Right cardiac atrium (tissue), 5 donors: ENCODE data around the gene CCSER1. TPM values are rescaled to one million over a fixed set of nuclear protein-coding genes. Genes with fewer than 3 reads are reported as not detected.
"Not testable (repeated sequence)": the region's sequence is repeated elsewhere in the genome, so short reads cannot be mapped to it uniquely, and the experiment has no call there.

Experiments used
- ATAC-seq, 2 donors: fragments of 200-7000 bp; cut with Tn5 transposase; one replicate each; pipeline versions ENCODE4 v1.8.0 to v1.9.1; 2020; ENCODE audit warnings: moderate library complexity in 2 of 2, mild to moderate bottlenecking in 1 of 2
- DNase-seq, 3 donors: peaks; one replicate each; pipeline ENCODE4 v3.0.0-alpha.2; 2020
- H3K27ac ChIP-seq: one replicate; pipeline ENCODE4 v1.5.1; 2013; ENCODE audit warnings: mild to moderate bottlenecking, low read length, control low read depth, moderate library complexity
- H3K27me3 ChIP-seq: one replicate; pipeline ENCODE4 v1.6.1; 2013; ENCODE audit not compliant: control insufficient read depth, insufficient read depth
- H3K4me1 ChIP-seq: one replicate; pipeline ENCODE4 v1.6.1; 2013; ENCODE audit warnings: low read length; ENCODE audit not compliant: control insufficient read depth, insufficient read depth
- H3K4me3 ChIP-seq: one replicate; pipeline ENCODE4 v1.5.1; 2013; ENCODE audit warnings: low read length, control low read depth
- H3K9me3 ChIP-seq: one replicate; pipeline ENCODE4 v1.6.1; 2013; ENCODE audit warnings: low read length; ENCODE audit not compliant: control insufficient read depth
- WGBS: extraction: QIAGEN DNeasy Blood & Tissue Kit; methylation state at CpG from one replicate; pipeline ENCODE4 v1.1.7; 2013; 5-methylcytosine and 5-hydroxymethylcytosine counted together
- intact Hi-C, 4 donors: fragments of 100-400 bp; cut with DNase I; formaldehyde crosslinking; loops; one replicate each; pipeline versions ENCODE4 v1.11.0 to v1.14.0; 2022 to 2023
- polyA plus RNA-seq: library from polyadenylated mRNA; stranded (reverse); fragments of 200-250 nt; gene quantifications from one replicate; pipeline ENCODE4 v1.2.3, GENCODE V29; 2013
- total RNA-seq, 4 donors: library from RNA; stranded (reverse); fragmentation: NEBNext Ultra II Directional; extraction: Animal tissue kit (Norgen Biotek cat#: 25700); gene quantifications; one replicate each; pipeline ENCODE4 v1.2.1, GENCODE V29; 2021
- donor health status: healthy with polysubstance abuse.
- donor health status: DM: no; HTN: yes; CAD: no.
- donor health status: DM: no; HTN: no; CAD: no.
- donor health status: DM: no; HTN: yes; CAD: no; lungs with severe emphysema.
- donor health status: DM: yes; HTN: yes; CAD: no.

CCSER1 gene
- total and polyA plus RNA-seq, 5 donors, result 2.7 to 12.9 (median 10.4) TPM

DNA sequence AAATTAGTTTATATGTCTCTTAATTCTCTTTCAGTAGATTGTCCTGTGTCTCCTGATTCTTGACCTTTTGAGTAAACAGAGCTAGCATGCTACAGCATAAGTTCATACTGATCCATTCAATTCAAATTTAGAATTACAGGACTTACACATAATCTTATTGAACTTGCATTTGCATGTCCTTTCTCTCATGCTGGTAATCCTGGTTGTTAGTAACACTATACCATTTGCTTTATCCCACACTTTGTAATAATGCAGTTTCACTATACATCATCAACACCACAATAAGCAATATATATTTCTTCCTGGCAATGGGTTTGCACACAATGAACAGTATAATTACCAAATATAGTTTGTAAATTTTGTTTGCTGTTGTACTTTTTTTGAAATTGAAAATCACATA lies 1239.4 kb downstream of the CCSER1 start:
- H3K4me1 ChIP-seq, result no peaks in the 10 kb centered on the region
- no peaks in the 10 kb centered on the region for H3K27me3 ChIP-seq
- no peak overlapping the region for H3K4me3 ChIP-seq
- H3K27ac ChIP-seq, result no peak overlapping the region
- intact Hi-C loops, result no loop called here
- H3K9me3 ChIP-seq, result no peaks in the 10 kb centered on the region
- DNase-seq (no peak), ATAC-seq (no peak)

DNA sequence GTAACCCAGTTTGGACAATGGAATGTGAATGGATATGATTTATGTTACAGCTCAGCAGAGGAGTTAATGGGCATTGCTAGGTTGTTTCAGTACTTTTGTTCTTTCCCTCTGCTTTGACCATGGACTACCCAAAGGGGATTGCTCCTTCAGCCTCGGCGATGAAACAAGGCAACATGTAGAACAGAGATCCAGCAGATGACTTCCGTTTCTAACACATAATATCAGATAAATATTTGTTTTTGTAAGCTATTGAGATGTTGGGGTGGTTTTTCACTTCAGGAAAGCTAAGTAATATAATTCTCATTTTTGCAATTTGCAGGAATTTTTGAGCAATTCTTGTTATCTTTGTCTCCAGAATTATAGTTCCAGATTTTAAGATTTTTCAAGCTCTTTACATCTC lies 1241.9 kb downstream of the CCSER1 start:
- H3K9me3 ChIP-seq, result no peaks in the 10 kb centered on the region
- intact Hi-C loops, result no loop called here
- WGBS, result 83% methylated on average over 3 of the region's 3 CpGs
- no peaks in the 10 kb centered on the region for H3K4me1 ChIP-seq
- DNase-seq (no peak), ATAC-seq (no peak)
- H3K27me3 ChIP-seq, result no peaks in the 10 kb centered on the region
- no peak overlapping the region for H3K27ac ChIP-seq
- H3K4me3 ChIP-seq, result no peak overlapping the region

DNA sequence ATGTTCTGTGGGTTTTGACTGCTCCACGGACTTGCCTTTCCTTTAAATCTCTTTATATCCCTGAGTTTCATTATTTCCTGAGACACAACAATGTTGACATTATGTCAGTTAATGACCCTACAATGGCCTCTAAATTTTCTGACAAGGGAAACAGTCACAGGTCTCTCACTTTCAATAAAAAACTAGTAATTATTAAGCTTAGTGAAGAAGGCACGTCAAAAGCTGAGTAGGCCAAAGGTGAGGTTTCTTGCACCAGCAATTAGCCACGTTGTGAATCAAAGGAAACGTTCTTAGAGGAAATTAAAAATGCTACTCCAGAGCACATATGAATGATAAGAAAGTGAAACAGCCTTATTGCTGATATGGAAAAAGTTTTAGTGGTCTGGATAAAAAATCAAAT lies 1246.4 kb downstream of the CCSER1 start:
- H3K4me1 ChIP-seq, result no peaks in the 10 kb centered on the region
- no peak overlapping the region for H3K27ac ChIP-seq
- WGBS, result 47% methylated on average over 4 of the region's 4 CpGs
- DNase-seq, result no peak
- H3K27me3 ChIP-seq, result no peaks in the 10 kb centered on the region
- ATAC-seq, result no peak
- intact Hi-C loops, result no loop called here
- H3K4me3 ChIP-seq, result no peak overlapping the region
- no peaks in the 10 kb centered on the region for H3K9me3 ChIP-seq

DNA sequence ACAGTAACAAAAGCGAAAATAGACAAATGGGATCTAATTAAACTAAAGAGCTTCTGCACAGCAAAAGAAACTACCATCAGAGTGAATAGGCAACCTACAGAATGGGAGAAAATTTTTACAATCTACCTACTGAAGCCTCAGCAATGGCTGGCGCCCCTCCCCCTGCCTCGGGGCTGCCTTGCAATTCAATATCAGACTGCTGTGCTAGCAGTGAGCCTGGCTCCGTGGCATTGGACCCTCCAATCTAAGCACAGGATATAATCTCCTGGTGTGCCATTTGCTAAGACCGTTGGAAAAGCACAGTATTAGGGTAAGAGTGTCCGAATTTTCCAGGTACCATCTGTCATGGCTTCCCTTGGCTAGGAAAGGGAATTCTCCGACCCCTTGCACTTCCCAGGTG lies 1278.2 kb downstream of the CCSER1 start:
- H3K4me1 ChIP-seq, intact Hi-C loops, H3K27me3 ChIP-seq, H3K9me3 ChIP-seq, ATAC-seq, H3K27ac ChIP-seq, H3K4me3 ChIP-seq: not testable (repeated sequence)
- peak in 1 of 3 donors; percentile 10 for DNase-seq
- WGBS, result 78% methylated on average over 7 of the region's 7 CpGs

DNA sequence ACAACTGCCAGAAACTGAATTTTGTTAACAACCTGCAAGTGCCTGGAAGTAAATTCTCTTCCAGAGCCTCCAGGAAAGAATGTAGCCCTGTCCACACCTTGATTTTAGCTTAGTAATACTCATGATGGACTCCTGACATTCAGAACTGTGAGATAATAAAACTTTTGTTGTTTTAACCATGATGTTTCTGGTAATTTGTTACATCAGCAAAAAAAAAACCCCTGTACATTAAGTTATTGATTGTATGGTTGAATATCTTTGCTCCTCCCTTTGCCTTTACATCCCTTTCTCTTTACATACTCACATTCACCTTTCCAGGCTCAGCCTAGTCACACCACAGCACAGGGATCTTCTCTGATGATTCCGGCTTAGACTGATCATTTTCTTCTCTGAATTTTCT lies 1294.8 kb downstream of the CCSER1 start:
- DNase-seq (no peak), ATAC-seq (no peak)
- no peaks in the 10 kb centered on the region for H3K27me3 ChIP-seq
- intact Hi-C loops, result no loop called here
- H3K27ac ChIP-seq, result no peak overlapping the region
- 91% methylated on average over 1 of the region's 1 CpG for WGBS
- no peaks in the 10 kb centered on the region for H3K9me3 ChIP-seq
- no peak overlapping the region for H3K4me3 ChIP-seq
- H3K4me1 ChIP-seq, result no peaks in the 10 kb centered on the region

DNA sequence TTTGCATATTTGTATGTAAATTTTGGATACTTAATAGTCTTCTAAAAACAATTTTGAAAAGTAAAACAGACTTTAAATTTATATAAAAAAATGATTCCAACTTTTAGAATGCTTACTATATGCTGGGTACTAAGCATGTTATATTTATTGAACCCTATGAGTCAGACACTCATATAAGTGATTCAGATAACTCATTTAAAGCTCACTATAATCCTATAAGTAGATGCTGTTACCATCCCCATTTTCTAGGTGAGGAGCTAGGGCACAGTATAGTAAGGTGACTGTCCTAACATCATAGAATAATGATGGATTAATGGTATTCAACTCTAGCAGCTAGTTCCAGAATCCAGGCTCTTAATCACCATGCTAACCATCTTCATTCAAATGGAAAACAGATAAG lies 1299.5 kb downstream of the CCSER1 start:
- Histone ChIP-seq H3K4me1 (no peaks in the 10 kb centered on the region), H3K27ac (no peak overlapping the region), H3K9me3 (no peaks in the 10 kb centered on the region), H3K27me3 (no peaks in the 10 kb centered on the region), H3K4me3 (no peak overlapping the region)
- intact Hi-C loops, result no loop called here
- no peak for ATAC-seq
- no peak for DNase-seq

DNA sequence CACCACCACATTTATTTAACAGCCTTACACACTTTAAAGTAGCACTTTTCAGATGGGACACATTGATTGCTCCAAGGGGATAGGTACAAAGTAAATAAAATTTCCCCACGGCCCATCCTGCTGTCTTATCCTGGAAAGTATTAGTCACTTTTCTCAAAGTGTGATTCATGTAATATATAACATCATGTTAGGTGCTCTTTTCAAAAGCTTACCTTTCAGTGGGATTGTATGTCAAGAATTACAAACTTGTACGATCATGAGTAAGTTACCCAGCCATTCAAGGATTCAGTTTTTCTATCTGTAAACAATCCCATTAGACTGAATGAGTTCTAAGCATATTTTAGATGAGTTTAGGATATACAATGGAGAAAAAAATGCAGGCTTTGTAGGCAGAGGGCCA lies 1300.0 kb downstream of the CCSER1 start:
- no peaks in the 10 kb centered on the region for H3K4me1 ChIP-seq
- no peaks in the 10 kb centered on the region for H3K27me3 ChIP-seq
- no peaks in the 10 kb centered on the region for H3K9me3 ChIP-seq
- intact Hi-C loops, result no loop called here
- H3K27ac ChIP-seq, result no peak overlapping the region
- ATAC-seq (no peak), DNase-seq (no peak)
- WGBS, result 76% methylated on average over 2 of the region's 2 CpGs
- no peak overlapping the region for H3K4me3 ChIP-seq

DNA sequence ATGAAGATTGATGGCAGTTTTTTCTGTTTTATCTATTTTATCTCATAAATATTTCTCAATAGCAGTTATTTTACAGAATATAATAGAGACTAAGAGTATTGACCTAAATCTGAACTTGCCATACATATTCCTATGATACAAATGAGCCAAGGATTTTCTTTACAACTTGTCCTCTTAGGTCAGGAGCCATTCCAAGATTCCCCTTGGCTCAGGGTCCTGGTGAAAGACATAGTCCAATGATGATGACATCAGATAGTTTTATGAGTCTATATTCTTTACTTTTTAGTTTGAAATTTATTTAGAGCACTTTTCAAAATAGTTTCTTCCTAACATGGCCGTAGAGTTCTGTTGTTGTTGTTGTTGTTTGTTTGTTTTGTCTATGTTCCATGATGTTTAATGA lies 1307.4 kb downstream of the CCSER1 start:
- Histone ChIP-seq H3K27ac (no peak overlapping the region), H3K4me1 (no peaks in the 10 kb centered on the region), H3K4me3 (no peak overlapping the region), H3K9me3 (no peaks in the 10 kb centered on the region), H3K27me3 (no peaks in the 10 kb centered on the region)
- WGBS, result 26% methylated on average over 1 of the region's 1 CpG
- no peak for ATAC-seq
- no peak for DNase-seq
- intact Hi-C loops, result no loop called here

DNA sequence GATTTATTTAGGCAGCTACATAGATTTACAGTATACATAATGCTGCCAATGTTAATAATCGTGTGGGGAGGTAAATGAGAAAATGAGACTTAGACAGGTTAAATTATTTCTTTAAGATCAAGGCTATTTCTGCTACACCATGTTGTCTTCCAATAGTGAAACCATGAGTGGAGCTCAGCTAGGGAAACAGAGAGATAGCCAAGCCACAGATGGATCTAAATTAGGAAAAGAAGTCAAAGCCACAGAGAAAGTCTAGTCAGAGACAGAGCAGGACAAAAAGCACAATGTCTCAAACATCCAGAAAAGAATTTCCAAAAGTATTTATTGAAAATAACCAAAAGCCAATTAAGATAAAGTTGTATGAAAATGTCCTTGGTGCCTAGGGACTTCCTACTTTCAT lies 1309.4 kb downstream of the CCSER1 start:
- no peak for ATAC-seq
- H3K4me1 ChIP-seq, result no peaks in the 10 kb centered on the region
- intact Hi-C loops, result no loop called here

DNA sequence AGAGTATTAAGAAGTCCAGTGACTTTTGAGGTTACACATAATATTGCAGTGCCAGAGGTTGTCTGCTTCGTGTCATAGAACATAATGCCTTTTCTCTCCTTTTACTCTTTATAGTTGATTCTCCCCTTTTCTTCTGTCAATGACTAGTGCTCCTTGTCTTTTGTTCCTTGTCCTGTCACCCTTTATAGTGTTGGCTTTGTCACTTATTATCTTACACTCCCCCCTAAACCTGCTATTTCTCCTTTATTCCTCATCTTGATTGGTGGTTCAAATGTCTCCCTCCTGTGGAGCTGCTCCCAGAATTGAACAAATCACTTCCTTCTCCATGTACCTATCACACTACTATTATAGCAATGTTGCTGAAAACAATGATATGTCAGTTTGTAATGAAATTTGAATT lies 1320.0 kb downstream of the CCSER1 start:
- H3K27ac ChIP-seq, result no peak overlapping the region
- H3K4me3 ChIP-seq, result no peak overlapping the region
- intact Hi-C loops, result no loop called here
- ATAC-seq (no peak), DNase-seq (no peak)
- WGBS, result 69% methylated on average over 1 of the region's 1 CpG
- no peaks in the 10 kb centered on the region for H3K27me3 ChIP-seq
- no peaks in the 10 kb centered on the region for H3K4me1 ChIP-seq
- H3K9me3 ChIP-seq, result no peaks in the 10 kb centered on the region

More for the DNA sequence above, 1309.4 kb downstream of the CCSER1 start:
- H3K9me3 ChIP-seq, result no peaks in the 10 kb centered on the region
- no peaks in the 10 kb centered on the region for H3K27me3 ChIP-seq
- H3K4me3 ChIP-seq, result no peak overlapping the region
- 68% methylated on average over 1 of the region's 1 CpG for WGBS
- H3K27ac ChIP-seq, result no peak overlapping the region
- DNase-seq, result no peak

DNA sequence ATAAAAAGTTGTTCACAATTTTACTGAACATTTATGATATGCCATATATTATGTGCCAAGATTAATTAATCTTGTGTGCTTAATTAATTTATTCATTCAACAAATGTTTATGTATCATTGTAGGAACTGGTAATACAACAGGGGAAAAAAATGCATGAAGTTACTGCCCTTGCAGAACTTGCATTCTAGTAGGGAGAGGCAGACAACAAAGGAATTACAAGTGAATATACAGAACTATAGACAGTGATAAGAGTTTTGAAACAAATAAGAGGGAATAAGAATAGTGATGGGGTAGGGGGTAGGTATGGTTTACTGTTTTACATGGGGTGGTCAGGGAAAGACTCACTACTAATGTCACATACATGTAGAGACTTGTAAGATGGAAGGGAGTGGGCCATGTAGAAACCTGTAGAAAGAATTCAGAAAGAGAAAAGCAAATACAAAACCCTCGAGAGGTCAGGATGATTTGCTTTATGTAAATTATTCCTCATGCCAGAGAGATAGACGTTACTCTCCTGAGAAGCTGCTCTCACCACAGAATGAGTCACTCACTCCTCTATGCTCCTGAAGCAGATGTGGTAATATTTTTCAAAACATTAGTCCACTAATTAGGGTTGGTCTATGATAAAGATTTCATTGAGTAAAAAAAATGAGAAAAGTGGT lies 1321.6 kb downstream of the CCSER1 start:
- no peak overlapping the region for H3K27ac ChIP-seq
- intact Hi-C loops, result no loop called here
- no peaks in the 10 kb centered on the region for H3K4me1 ChIP-seq
- no peak overlapping the region for H3K4me3 ChIP-seq
- DNase-seq, result no peak
- no peaks in the 10 kb centered on the region for H3K9me3 ChIP-seq
- no peaks in the 10 kb centered on the region for H3K27me3 ChIP-seq
- ATAC-seq, result no peak
- WGBS, result 39% methylated on average over 2 of the region's 2 CpGs

DNA sequence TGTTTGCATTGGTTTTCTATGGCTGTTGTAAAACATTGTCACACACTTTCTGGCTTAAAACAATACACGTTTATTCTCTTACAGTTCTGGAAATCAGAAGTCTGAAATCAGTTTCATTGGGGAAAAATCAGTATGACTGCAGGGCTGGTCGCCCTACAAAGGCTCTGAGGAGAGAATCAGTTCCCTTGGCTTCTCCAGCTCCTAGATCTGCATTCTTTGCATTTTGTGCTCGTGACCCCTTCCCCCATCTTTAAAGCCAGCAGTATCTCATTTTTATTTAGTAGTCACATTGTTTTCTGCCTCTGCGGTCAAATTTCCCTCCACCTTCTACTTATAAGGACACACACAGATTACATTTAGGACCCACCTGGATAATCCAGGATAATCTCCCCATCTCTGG lies 1326.9 kb downstream of the CCSER1 start:
- no peaks in the 10 kb centered on the region for H3K9me3 ChIP-seq
- H3K4me1 ChIP-seq, result no peaks in the 10 kb centered on the region
- H3K27me3 ChIP-seq, result no peaks in the 10 kb centered on the region
- no peak overlapping the region for H3K27ac ChIP-seq
- WGBS, result 63% methylated on average over 4 of the region's 4 CpGs
- intact Hi-C loops, result no loop called here
- ATAC-seq (no peak), DNase-seq (no peak)
- H3K4me3 ChIP-seq, result no peak overlapping the region
